GM06990 (cell line): ENCODE data around the gene RABEPK.
"Not testable (repeated sequence)": the region's sequence is repeated elsewhere in the genome, so short reads cannot be mapped to it uniquely, and the experiment has no call there.

Source experiments
- DNase-seq: peaks from one replicate; pipeline ENCODE4 v3.0.0-alpha.2; 2011; ENCODE audit not compliant: insufficient read length; ENCODE audit errors: extremely low read depth
- H3K27me3 ChIP-seq: replicated peaks from 2 replicates; pipeline ENCODE4 v1.6.0; 2011; ENCODE audit warnings: low read length; ENCODE audit not compliant: control insufficient read depth, insufficient read depth
- H3K36me3 ChIP-seq: 2 replicates; pipeline ENCODE4 v1.5.1; 2011; ENCODE audit warnings: low read length; ENCODE audit not compliant: control insufficient read depth, insufficient read depth
- H3K4me3 ChIP-seq: replicated peaks from 2 replicates; pipeline ENCODE4 v1.5.1; 2011; ENCODE audit warnings: low read depth, mild to moderate bottlenecking, control low read depth, low read length
- CTCF ChIP-seq: IDR thresholded peaks from 2 replicates; pipeline ENCODE4 v1.5.1; 2011; ENCODE audit warnings: low read length, control low read depth, mild to moderate bottlenecking, inconsistent platforms; ENCODE audit not compliant: insufficient read depth, poor library complexity, severe bottlenecking

The RABEPK gene

GRCh38 chr9:125262294-125262991, 62.1 kb downstream of the RABEPK start:
- DNase-seq: no peak
- no peak for TF ChIP-seq CTCF
- no peaks in the 10 kb centered on the region for H3K27me3 ChIP-seq
- no peaks in the 10 kb centered on the region for H3K36me3 ChIP-seq
- peak overlapping the region; percentile 98 for H3K4me3 ChIP-seq

GRCh38 chr9:125264068-125264467, 63.7 kb downstream of the RABEPK start:
- not testable (repeated sequence) for DNase-seq, H3K36me3 ChIP-seq
- peak overlapping the region; percentile 34 for H3K4me3 ChIP-seq

GRCh38 chr9:125268394-125269013, 68.2 kb downstream of the RABEPK start:
- H3K36me3 ChIP-seq: no peaks in the 10 kb centered on the region
- DNase-seq: no peak

More at GRCh38 chr9:125264068-125264467, 63.7 kb downstream of the RABEPK start:
- not testable (repeated sequence) for H3K27me3 ChIP-seq

GRCh38 chr9:125269014-125269397, 68.7 kb downstream of the RABEPK start:
- no peak for TF ChIP-seq CTCF
- Histone ChIP-seq H3K27me3 (no peaks in the 10 kb centered on the region), H3K36me3 (no peaks in the 10 kb centered on the region), H3K4me3 (no peak overlapping the region)
- no peak for DNase-seq

More at GRCh38 chr9:125268394-125269013, 68.2 kb downstream of the RABEPK start:
- Histone ChIP-seq H3K4me3 (no peak overlapping the region), H3K27me3 (no peaks in the 10 kb centered on the region)
- TF ChIP-seq CTCF: no peak

- Histone ChIP-seq H3K4me3 (no peak overlapping the region), H3K27me3 (no peaks in the 10 kb centered on the region), H3K36me3 (no peaks in the 10 kb centered on the region)
- no peak for TF ChIP-seq CTCF
- no peak for DNase-seq
Measured at GRCh38 chr9:125271081-125271480, 70.7 kb downstream of the RABEPK start.

- no peak for TF ChIP-seq CTCF
- no peaks in the 10 kb centered on the region for H3K27me3 ChIP-seq
- DNase-seq: no peak
- no peaks in the 10 kb centered on the region for H3K36me3 ChIP-seq
- no peak overlapping the region for H3K4me3 ChIP-seq
Measured at GRCh38 chr9:125272697-125273096, 72.4 kb downstream of the RABEPK start.
